Left lung (tissue), 10 donors: ENCODE data around the gene ZNF837. TPM values are rescaled to one million over a fixed set of nuclear protein-coding genes. Genes with fewer than 3 reads are reported as not detected.
A peak's percentile ranks its signal among the peaks of the same experiment; 100 is the strongest.

Experiments used
- ATAC-seq: fragments of 200-7000 bp; cut with Tn5 transposase; one replicate; pipeline ENCODE4 v1.9.1; 2020; ENCODE audit warnings: moderate library complexity
- DNase-seq, 4 donors: peaks; one replicate each; pipeline ENCODE4 v3.0.0-alpha.2; 2013 to 2020
- H3K27ac ChIP-seq, 2 donors: fragments of 200-600 bp; sonication (generic) in 1 of 2; one replicate each; pipeline versions ENCODE4 v1.5.0 to v1.8.0; 2020 to 2021
- H3K27me3 ChIP-seq, 2 donors: fragments of 200-600 bp; sonication (generic) in 1 of 2; one replicate each; pipeline versions ENCODE4 v1.5.0 to v1.8.0; 2020 to 2021
- H3K36me3 ChIP-seq, 2 donors: fragments of 200-600 bp; sonication (generic) in 1 of 2; one replicate each; pipeline versions ENCODE4 v1.5.0 to v1.8.0; 2020 to 2021
- H3K4me1 ChIP-seq, 2 donors: fragments of 200-600 bp; one replicate each; pipeline ENCODE4 v1.8.0; 2021
- H3K4me3 ChIP-seq, 2 donors: fragments of 200-600 bp; sonication (generic) in 1 of 2; one replicate each; pipeline versions ENCODE4 v1.5.0 to v1.8.0; 2020 to 2021; ENCODE audit warnings: mild to moderate bottlenecking in 1 of 2
- H3K9me3 ChIP-seq, 2 donors: fragments of 200-600 bp; sonication (generic) in 1 of 2; one replicate each; pipeline versions ENCODE4 v1.5.0 to v1.8.0; 2020 to 2021
- intact Hi-C, 2 donors: fragments of 100-400 bp; cut with DNase I; formaldehyde crosslinking; loops; one replicate each; pipeline versions ENCODE4 v1.11.2 to v1.14.2; 2022
- microRNA-seq, 2 donors: library from miRNA; unstranded; fragments of <30 nt; microRNA quantifications; one replicate each; pipeline ENCODE4, GENCODE V29; 2019
- polyA plus RNA-seq, 6 donors: library from polyadenylated mRNA; unstranded; fragments of 120-200 nt; gene quantifications; one replicate each; pipeline ENCODE4 v1.2.1, GENCODE V29; 2013; ENCODE audit not compliant: insufficient read length in 6 of 6
- total RNA-seq, 2 donors: library from RNA; stranded (reverse); fragmentation: NEBNext Ultra II Directional; extraction: Animal tissue kit (Norgen Biotek cat#: 25700); gene quantifications; one replicate each; pipeline ENCODE4 v1.2.1, GENCODE V29; 2021
- TF ChIP-seq, protein P1 (sequence below), 2 donors: fragments of 200-600 bp; sonication (generic) in 1 of 2; IDR thresholded peaks; one replicate each; pipeline versions ENCODE4 v1.5.0 to v1.8.0; 2021; ENCODE audit warnings: antibody characterized with exemption in 2 of 2
- donor health status: DM: no; HTN: yes; CAD: no.
- donor health status: DM: no; HTN: no; CAD: no.

Gene ZNF837
- total and polyA plus RNA-seq, 8 donors = 1.7 to 3.7 (median 2.5) TPM

- Histone ChIP-seq H3K27ac (peak overlapping the region in 1 of 2 donors; percentile 88), H3K4me1 (peaks cover 15 to 30% of the 10 kb centered on the region in 2 donors), H3K36me3 (no peaks in the 10 kb centered on the region), H3K27me3 (no peaks in the 10 kb centered on the region), H3K9me3 (no peaks in the 10 kb centered on the region), H3K4me3 (peak overlapping the region; percentile 59 to 82)
- peak; percentile 24 for ATAC-seq
- intact Hi-C loops = no loop called here
- DNase-seq = no peak
- TF ChIP-seq, protein P1, sequence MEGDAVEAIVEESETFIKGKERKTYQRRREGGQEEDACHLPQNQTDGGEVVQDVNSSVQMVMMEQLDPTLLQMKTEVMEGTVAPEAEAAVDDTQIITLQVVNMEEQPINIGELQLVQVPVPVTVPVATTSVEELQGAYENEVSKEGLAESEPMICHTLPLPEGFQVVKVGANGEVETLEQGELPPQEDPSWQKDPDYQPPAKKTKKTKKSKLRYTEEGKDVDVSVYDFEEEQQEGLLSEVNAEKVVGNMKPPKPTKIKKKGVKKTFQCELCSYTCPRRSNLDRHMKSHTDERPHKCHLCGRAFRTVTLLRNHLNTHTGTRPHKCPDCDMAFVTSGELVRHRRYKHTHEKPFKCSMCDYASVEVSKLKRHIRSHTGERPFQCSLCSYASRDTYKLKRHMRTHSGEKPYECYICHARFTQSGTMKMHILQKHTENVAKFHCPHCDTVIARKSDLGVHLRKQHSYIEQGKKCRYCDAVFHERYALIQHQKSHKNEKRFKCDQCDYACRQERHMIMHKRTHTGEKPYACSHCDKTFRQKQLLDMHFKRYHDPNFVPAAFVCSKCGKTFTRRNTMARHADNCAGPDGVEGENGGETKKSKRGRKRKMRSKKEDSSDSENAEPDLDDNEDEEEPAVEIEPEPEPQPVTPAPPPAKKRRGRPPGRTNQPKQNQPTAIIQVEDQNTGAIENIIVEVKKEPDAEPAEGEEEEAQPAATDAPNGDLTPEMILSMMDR (IDR thresholded peaks at IDR 0.05) = no peak
These were observed 54.3 kb downstream of the ZNF837 start for GRCh38 chr19:58326501-58326913.

DNA sequence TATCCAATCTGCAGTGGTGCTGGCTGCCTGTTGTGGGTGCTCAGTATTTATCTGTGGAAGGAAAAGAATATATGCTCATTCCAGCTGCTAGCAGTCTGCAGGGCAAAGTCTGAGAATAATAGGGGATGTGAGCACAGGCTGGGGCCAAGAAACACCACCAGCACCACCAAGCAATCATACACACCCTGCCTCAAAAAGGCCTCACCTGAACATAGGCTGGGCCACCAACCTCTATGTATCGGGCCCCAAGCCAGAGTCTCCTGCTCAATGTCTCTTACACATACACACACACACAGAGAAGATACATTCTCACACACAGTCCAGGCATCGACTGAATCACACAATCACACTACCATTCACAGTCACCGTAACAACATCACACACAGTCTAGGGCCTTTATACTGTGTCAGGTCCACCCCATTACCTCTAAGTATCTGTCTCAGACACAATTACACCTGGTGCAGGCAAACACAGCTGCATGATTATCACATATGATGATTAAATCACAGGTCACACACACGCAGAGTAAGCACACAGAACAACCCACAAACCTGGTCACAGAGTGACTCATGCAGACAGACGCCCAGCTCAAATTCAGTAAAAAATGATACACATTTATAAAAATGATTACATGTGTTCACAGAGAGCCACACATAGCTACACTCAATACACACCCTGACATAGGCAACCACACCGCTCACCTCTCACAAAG is 55.4 kb downstream of the ZNF837 start:
- Histone ChIP-seq H3K4me1 (peaks cover 15 to 30% of the 10 kb centered on the region in 2 donors), H3K9me3 (no peaks in the 10 kb centered on the region), H3K4me3 (peak overlapping the region in 1 of 2 donors; percentile 59), H3K27ac (no peak overlapping the region), H3K27me3 (no peaks in the 10 kb centered on the region), H3K36me3 (no peaks in the 10 kb centered on the region)
- intact Hi-C loops = no loop called here
- DNase-seq (no peak), ATAC-seq (no peak)
- TF ChIP-seq, protein P1 (IDR thresholded peaks at IDR 0.05) = no peak

DNA sequence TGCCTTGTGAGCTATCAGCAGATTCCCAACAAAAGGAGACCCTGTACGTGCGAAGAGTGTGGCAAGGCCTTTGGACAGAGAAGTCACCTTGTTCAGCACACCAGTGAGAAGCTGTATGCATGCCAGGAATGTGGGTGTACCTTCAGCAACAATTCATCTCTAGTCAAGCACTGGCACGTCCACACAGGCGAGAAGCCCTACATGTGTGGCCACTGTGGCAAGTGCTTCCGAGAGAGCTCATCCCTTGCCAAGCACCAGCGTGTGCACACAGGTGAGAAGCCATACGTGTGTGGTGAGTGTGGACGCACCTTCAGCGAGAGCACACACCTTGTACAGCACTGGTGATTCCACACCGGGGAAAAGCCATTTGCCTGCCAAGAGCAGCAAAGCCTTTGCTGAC is 61.6 kb downstream of the ZNF837 start:
- H3K27ac ChIP-seq = no peak overlapping the region
- ATAC-seq (no peak), DNase-seq (no peak)
- no peaks in the 10 kb centered on the region for H3K4me1 ChIP-seq
- H3K9me3 ChIP-seq = no peaks in the 10 kb centered on the region
- no peak overlapping the region for H3K4me3 ChIP-seq
- H3K27me3 ChIP-seq = no peaks in the 10 kb centered on the region
- TF ChIP-seq, protein P1 (IDR thresholded peaks at IDR 0.05) = no peak
- intact Hi-C loops = no loop called here
- H3K36me3 ChIP-seq = peaks cover 0 to 22% of the 10 kb centered on the region in 2 donors

GRCh38 chr19:58318297-58318696 is 62.5 kb downstream of the ZNF837 start:
- no peak for DNase-seq
- H3K4me1 ChIP-seq = no peaks in the 10 kb centered on the region
- TF ChIP-seq, protein P1 (IDR thresholded peaks at IDR 0.05) = no peak
- no peak for ATAC-seq
- H3K9me3 ChIP-seq = no peaks in the 10 kb centered on the region
- H3K36me3 ChIP-seq = peaks cover 0 to 32% of the 10 kb centered on the region in 2 donors
- no peaks in the 10 kb centered on the region for H3K27me3 ChIP-seq
- H3K27ac ChIP-seq = no peak overlapping the region
- H3K4me3 ChIP-seq = no peak overlapping the region
- intact Hi-C loops = no loop called here

Small RNA genes lying within 50 kb of the gene (microRNA-seq; reads per million reads assigned to microRNA genes)
- gene MIR4754 = 0.17 to 0.27 reads per million in 2 donors
- gene MIR6806 = 0 reads per million in 2 donors

Other genes with a start within 250 kb of the ZNF837 start
- 10 to 100 TPM in 1 of 2 donors, 1 to 10 TPM in 1; 7.9 to 11.7 TPM for gene ZNF329, start 230.2 kb downstream of the ZNF837 start, total RNA-seq
- gene ZNF329, start 230.2 kb downstream of the ZNF837 start, polyA plus RNA-seq = 10 to 100 TPM; 19.6 to 22.9 (median 21.0) TPM
- gene ZNF274, start 198.0 kb downstream of the ZNF837 start, total RNA-seq = 10 to 100 TPM; 19.9 to 25.9 TPM
- gene ZNF274, start 198.0 kb downstream of the ZNF837 start, polyA plus RNA-seq = 10 to 100 TPM; 18.7 to 23.7 (median 21.8) TPM
- gene ZNF544, start 152.1 kb downstream of the ZNF837 start, total RNA-seq = 10 to 100 TPM; 23.8 to 25.4 TPM
- 10 to 100 TPM; 32.8 to 45.7 (median 38.5) TPM for gene ZNF544, start 152.1 kb downstream of the ZNF837 start, polyA plus RNA-seq
- 1 to 10 TPM; 5.5 TPM for gene ZNF8, start 102.1 kb downstream of the ZNF837 start, total RNA-seq
- 10 to 100 TPM in 3 of 6 donors, 1 to 10 TPM in 3; 9.4 to 10.6 (median 10.1) TPM for gene ZNF8, start 102.1 kb downstream of the ZNF837 start, polyA plus RNA-seq
- gene ERVK3-1, start 75.7 kb downstream of the ZNF837 start, total RNA-seq = 10 to 100 TPM; 25.4 to 31.9 TPM
- gene ERVK3-1, start 75.7 kb downstream of the ZNF837 start, polyA plus RNA-seq = 10 to 100 TPM; 46.8 to 52.5 (median 49.4) TPM
- gene ZSCAN22, start 54.0 kb downstream of the ZNF837 start, total RNA-seq = 1 to 10 TPM; 3.4 to 3.9 TPM
- 1 to 10 TPM; 3.8 to 5.0 (median 4.2) TPM for gene ZSCAN22, start 54.0 kb downstream of the ZNF837 start, polyA plus RNA-seq
- gene A1BG, start 27.5 kb downstream of the ZNF837 start, total RNA-seq = 10 to 100 TPM in 1 of 2 donors, 1 to 10 TPM in 1; 9.8 to 10.2 TPM
- 1 to 10 TPM in 4 of 6 donors, under 1 TPM in 2; 0.81 to 1.9 (median 1.5) TPM for gene A1BG, start 27.5 kb downstream of the ZNF837 start, polyA plus RNA-seq
- 1 to 10 TPM in 1 of 2 donors, under 1 TPM in 1; 0.76 to 1.2 TPM for gene ZNF497, start 18.3 kb downstream of the ZNF837 start, total RNA-seq
- gene ZNF497, start 18.3 kb downstream of the ZNF837 start, polyA plus RNA-seq = 1 to 10 TPM; 3.0 to 4.4 (median 3.2) TPM
- 1,000 to 10,000 TPM in 1 of 2 donors, 100 to 1,000 TPM in 1; 842 to 1,045 TPM for gene RPS5, start 6.2 kb upstream of the ZNF837 start, total RNA-seq
- gene RPS5, start 6.2 kb upstream of the ZNF837 start, polyA plus RNA-seq = 1,000 to 10,000 TPM; 1,242 to 1,479 (median 1,313) TPM
- 1 to 10 TPM; 1.9 to 3.2 TPM for gene RNF225, start 14.6 kb upstream of the ZNF837 start, total RNA-seq
- not detected for gene RNF225, start 14.6 kb upstream of the ZNF837 start, polyA plus RNA-seq
- gene ZNF584, start 27.6 kb upstream of the ZNF837 start, total RNA-seq = 10 to 100 TPM in 1 of 2 donors, 1 to 10 TPM in 1; 7.4 to 12.7 TPM
- 10 to 100 TPM in 3 of 6 donors, 1 to 10 TPM in 3; 9.0 to 11.3 (median 10.0) TPM for gene ZNF584, start 27.6 kb upstream of the ZNF837 start, polyA plus RNA-seq
- 1 to 10 TPM; 6.2 to 7.1 TPM for gene ZNF132, start 59.1 kb upstream of the ZNF837 start, total RNA-seq
- gene ZNF132, start 59.1 kb upstream of the ZNF837 start, polyA plus RNA-seq = 10 to 100 TPM in 4 of 6 donors, 1 to 10 TPM in 2; 9.6 to 12.9 (median 10.2) TPM
- 1 to 10 TPM; 5.2 to 7.0 TPM for gene ZNF324B, start 70.6 kb upstream of the ZNF837 start, total RNA-seq
- gene ZNF324B, start 70.6 kb upstream of the ZNF837 start, polyA plus RNA-seq = 1 to 10 TPM; 5.4 to 7.8 (median 6.7) TPM
- gene ZNF324, start 86.0 kb upstream of the ZNF837 start, total RNA-seq = 1 to 10 TPM; 7.1 to 9.5 TPM
- 10 to 100 TPM in 1 of 6 donors, 1 to 10 TPM in 5; 8.1 to 10.1 (median 8.6) TPM for gene ZNF324, start 86.0 kb upstream of the ZNF837 start, polyA plus RNA-seq
- 1 to 10 TPM; 6.2 to 6.6 TPM for gene ZNF446, start 95.3 kb upstream of the ZNF837 start, total RNA-seq
- 10 to 100 TPM; 12.9 to 16.9 (median 15.0) TPM for gene ZNF446, start 95.3 kb upstream of the ZNF837 start, polyA plus RNA-seq
- gene SLC27A5, start 131.0 kb upstream of the ZNF837 start, total RNA-seq = 10 to 100 TPM in 1 of 2 donors, 1 to 10 TPM in 1; 6.2 to 11.8 TPM
- gene SLC27A5, start 131.0 kb upstream of the ZNF837 start, polyA plus RNA-seq = 1 to 10 TPM; 7.1 to 9.6 (median 8.1) TPM
- 10 to 100 TPM; 12.7 to 17.7 TPM for gene ZBTB45, start 138.8 kb upstream of the ZNF837 start, total RNA-seq
- 10 to 100 TPM in 4 of 6 donors, 1 to 10 TPM in 2; 7.8 to 13.6 (median 11.3) TPM for gene ZBTB45, start 138.8 kb upstream of the ZNF837 start, polyA plus RNA-seq
- 100 to 1,000 TPM; 231 to 261 TPM for gene TRIM28, start 163.0 kb upstream of the ZNF837 start, total RNA-seq
- 100 to 1,000 TPM; 542 to 689 (median 622) TPM for gene TRIM28, start 163.0 kb upstream of the ZNF837 start, polyA plus RNA-seq
- gene CHMP2A, start 174.1 kb upstream of the ZNF837 start, total RNA-seq = 100 to 1,000 TPM; 107 to 120 TPM
- 100 to 1,000 TPM in 1 of 6 donors, 10 to 100 TPM in 5; 84.1 to 106 (median 93.2) TPM for gene CHMP2A, start 174.1 kb upstream of the ZNF837 start, polyA plus RNA-seq
- 10 to 100 TPM; 54.9 to 83.4 TPM for gene UBE2M, start 177.6 kb upstream of the ZNF837 start, total RNA-seq
- gene UBE2M, start 177.6 kb upstream of the ZNF837 start, polyA plus RNA-seq = 10 to 100 TPM; 68.8 to 85.9 (median 74.0) TPM
- gene MZF1, start 192.3 kb upstream of the ZNF837 start, total RNA-seq = 10 to 100 TPM; 29.6 to 33.7 TPM
- gene MZF1, start 192.3 kb upstream of the ZNF837 start, polyA plus RNA-seq = 10 to 100 TPM; 29.1 to 58.0 (median 40.3) TPM